B cell (primary cell): ENCODE results near the gene NTHL1. TPM values are rescaled to one million over a fixed set of nuclear protein-coding genes. Genes with fewer than 3 reads are reported as not detected.

ENCODE experiments used
- ATAC-seq: fragments of 200-7000 bp; cut with Tn5 transposase; one replicate; pipeline ENCODE4 v1.10.0; 2021; ENCODE audit warnings: low read depth, mild to moderate bottlenecking, moderate number of reproducible peaks, moderate library complexity
- CTCF ChIA-PET: fragments of 350-600 bp; sonication (Branson Sonifier 250); formaldehyde crosslinking; loops from one replicate; lab custom pipeline; 2021; ENCODE audit warnings: antibody characterized with exemption, inconsistent platforms; lab: Charles Lee
- POLR2A ChIA-PET: fragments of 350-600 bp; sonication (Branson Sonifier 250); formaldehyde crosslinking; loops from one replicate; lab custom pipeline; 2021; ENCODE audit warnings: antibody characterized with exemption; lab: Charles Lee
- DNase-seq: peaks from one replicate; pipeline ENCODE4 v3.0.0; 2013
- H2AFZ ChIP-seq: 2 replicates; pipeline ENCODE4 v1.6.1; 2012; ENCODE audit warnings: mild to moderate bottlenecking, low read depth, low read length; ENCODE audit not compliant: insufficient read depth, poor library complexity, severe bottlenecking
- H3K27ac ChIP-seq, 2 donors: 1 replicate in 1 of 2; 2 replicates in 1 of 2; pipeline ENCODE4 v1.5.1; 2012 to 2013; ENCODE audit warnings: low read length in 2 of 2, mild to moderate bottlenecking in 2 of 2, moderate library complexity in 1 of 2
- H3K27me3 ChIP-seq, 4 experiments: fragments of 200-600 bp in 1 of 4; sonication (generic) in 1 of 4; replicated peaks in 1 of 4; 1 replicate in 2 of 4; 2 replicates in 2 of 4; pipeline versions ENCODE4 v1.6.1 to v1.7.0; 2013 to 2016; ENCODE audit warnings: low read length in 3 of 4, mild to moderate bottlenecking in 2 of 4, mixed read lengths in 1 of 4, moderate library complexity in 1 of 4; ENCODE audit not compliant: insufficient read depth in 4 of 4, control insufficient read depth in 3 of 4; ENCODE audit errors: control extremely low read depth in 1 of 4
- H3K36me3 ChIP-seq, 2 experiments: replicated peaks in 1 of 2; 1 replicate in 1 of 2; 2 replicates in 1 of 2; pipeline versions ENCODE4 v1.6.1 to v1.7.1; 2013; ENCODE audit warnings: low read length in 1 of 2; ENCODE audit not compliant: insufficient read depth in 2 of 2, control insufficient read depth in 1 of 2; ENCODE audit errors: control extremely low read depth in 1 of 2, extremely low read depth in 1 of 2
- H3K4me1 ChIP-seq, 2 donors: fragments of 200-600 bp in 1 of 2; sonication (generic) in 1 of 2; 1 replicate in 1 of 2; 2 replicates in 1 of 2; pipeline versions ENCODE4 v1.5.1 to v1.6.1; 2013 to 2017; ENCODE audit warnings: low read length in 2 of 2; ENCODE audit not compliant: control insufficient read depth in 2 of 2, insufficient read depth in 2 of 2
- H3K4me2 ChIP-seq: replicated peaks from 2 replicates; pipeline ENCODE3; 2012; ENCODE audit warnings: mild to moderate bottlenecking, low read depth, low read length; ENCODE audit not compliant: poor library complexity, severe bottlenecking
- H3K4me3 ChIP-seq, 5 experiments: fragments of 200-600 bp in 1 of 5; sonication (generic) in 1 of 5; 1 replicate in 3 of 5; 2 replicates in 2 of 5; pipeline versions ENCODE4 v1.5.1 to v1.7.0; 2011 to 2016; ENCODE audit warnings: low read length in 4 of 5, mild to moderate bottlenecking in 4 of 5, low read depth in 2 of 5, control low read depth in 1 of 5, moderate library complexity in 1 of 5; ENCODE audit not compliant: insufficient read depth in 1 of 5; ENCODE audit errors: control extremely low read depth in 1 of 5, extremely low read depth in 1 of 5
- H3K79me2 ChIP-seq: fragments of 200-600 bp; sonication (generic); one replicate; pipeline ENCODE4 v1.6.0; 2016; ENCODE audit warnings: low read length; ENCODE audit not compliant: control insufficient read depth, insufficient read depth
- H3K9ac ChIP-seq: fragments of 200-600 bp; sonication (generic); 2 replicates; pipeline ENCODE4 v1.6.1; 2017; ENCODE audit warnings: mild to moderate bottlenecking, low read length, moderate library complexity
- H3K9me3 ChIP-seq, 3 donors: one replicate each; pipeline versions ENCODE4 v1.6.1 to v1.7.1; 2013; ENCODE audit warnings: low read length in 2 of 3; ENCODE audit not compliant: control insufficient read depth in 2 of 3, insufficient read depth in 1 of 3; ENCODE audit errors: control extremely low read depth in 1 of 3
- H4K20me1 ChIP-seq: 2 replicates; pipeline ENCODE4 v1.6.0; 2012; ENCODE audit warnings: mild to moderate bottlenecking, low read length; ENCODE audit not compliant: insufficient read depth, control insufficient read depth, poor library complexity, severe bottlenecking
- H3K27ac Mint-ChIP-seq: one replicate; pipeline ENCODE4 v1.8.0; 2021; ENCODE audit warnings: mixed read lengths
- H3K27me3 Mint-ChIP-seq: one replicate; pipeline ENCODE4 v1.8.0; 2021; ENCODE audit warnings: mixed read lengths
- H3K4me1 Mint-ChIP-seq: one replicate; pipeline ENCODE4 v1.8.0; 2021; ENCODE audit warnings: mixed read lengths
- H3K4me3 Mint-ChIP-seq: one replicate; pipeline ENCODE4 v1.8.0; 2021; ENCODE audit warnings: mixed read lengths
- H3K9me3 Mint-ChIP-seq: one replicate; pipeline ENCODE4 v1.8.0; 2022; ENCODE audit warnings: mixed read lengths; ENCODE audit not compliant: insufficient read depth
- CTCF ChIP-seq: fragments of 200-600 bp; IDR thresholded peaks from one replicate; pipeline ENCODE4 v1.8.0; 2022; ENCODE audit warnings: antibody characterized with exemption, mild to moderate bottlenecking
- EZH2 ChIP-seq: IDR thresholded peaks from 2 replicates; pipeline ENCODE4 v1.6.1; 2012; ENCODE audit warnings: borderline replicate concordance, low read depth, mild to moderate bottlenecking, moderate library complexity, low read length; ENCODE audit not compliant: insufficient read depth, poor library complexity, severe bottlenecking
- WGBS: methylation state at CpG from one replicate; pipeline ENCODE4 v1.1.5; 2013; ENCODE audit warnings: missing lambda C conversion rate; ENCODE audit not compliant: insufficient coverage; 5-methylcytosine and 5-hydroxymethylcytosine counted together
- intact Hi-C: fragments of 100-400 bp; cut with micrococcal nuclease; formaldehyde crosslinking; loops from one replicate; pipeline ENCODE4 v1.10.0; 2022
- polyA plus RNA-seq: library from polyadenylated mRNA; depleted of rRNA; stranded (reverse); fragments of >200 nt; gene quantifications from 2 replicates; pipeline ENCODE4 v1.2.3, GENCODE V29; 2012
- total RNA-seq, 2 donors: library from RNA; stranded (reverse); fragments of 120-200 nt in 1 of 2; gene quantifications; 1 replicate in 1 of 2; 2 replicates in 1 of 2; pipeline versions ENCODE4 v1.2.3 to v1.2.4, GENCODE V29; 2013 to 2022

Gene NTHL1
- total and polyA plus RNA-seq, 2 donors (not counting 1 experiment from before 2014, with no cell fraction given) = 17.5 to 27.6 TPM

- ChIA-PET POLR2A (no interaction called here), CTCF (no interaction called here)
- H3K9ac ChIP-seq = no peak overlapping the region
- no peak overlapping the region for H3K27ac ChIP-seq
- no peaks in the 10 kb centered on the region for H3K27me3 ChIP-seq
- intact Hi-C loops = no loop called here
- Mint-ChIP-seq H3K27me3 (no peaks in the 10 kb centered on the region), H3K27ac (no peak overlapping the region), H3K9me3 (no peaks in the 10 kb centered on the region), H3K4me1 (no peaks in the 10 kb centered on the region), H3K4me3 (no peak overlapping the region)
- no peaks in the 10 kb centered on the region for H3K79me2 ChIP-seq
- H3K4me3 ChIP-seq = no peak overlapping the region
- H3K9me3 ChIP-seq = no peaks in the 10 kb centered on the region
- TF ChIP-seq CTCF (no peak), EZH2 (no peak)
- DNase-seq = no peak
- no peaks in the 10 kb centered on the region for H4K20me1 ChIP-seq
- H3K4me1 ChIP-seq = no peaks in the 10 kb centered on the region
- no peak overlapping the region for H2AFZ ChIP-seq
- WGBS = 97% methylated on average over 13 of the region's 13 CpGs
- peaks cover 0 to 32% of the 10 kb centered on the region in 2 experiments for H3K36me3 ChIP-seq
- H3K4me2 ChIP-seq = no peak overlapping the region
- ATAC-seq = no peak
Observed at GRCh38 chr16:2092866-2093265, 45.2 kb upstream of the NTHL1 start.

- H3K27me3 Mint-ChIP-seq = no peaks in the 10 kb centered on the region
- WGBS = 93% methylated on average over 16 of the region's 16 CpGs
- intact Hi-C loops = no loop called here
- Histone ChIP-seq H3K27me3 (no peaks in the 10 kb centered on the region), H3K9me3 (no peaks in the 10 kb centered on the region), H3K36me3 (peaks cover 0 to 35% of the 10 kb centered on the region in 2 experiments), H3K4me3 (no peak overlapping the region), H2AFZ (no peak overlapping the region), H3K9ac (no peak overlapping the region), H4K20me1 (no peaks in the 10 kb centered on the region), H3K79me2 (no peaks in the 10 kb centered on the region), H3K27ac (no peak overlapping the region), H3K4me2 (no peak overlapping the region), H3K4me1 (peaks cover 0 to 4% of the 10 kb centered on the region in 2 donors)
- H3K4me3 Mint-ChIP-seq = no peak overlapping the region
- CTCF ChIA-PET = no interaction called here
- no peak for DNase-seq
- no peaks in the 10 kb centered on the region for H3K4me1 Mint-ChIP-seq
- no peak for ATAC-seq
- no peak overlapping the region for H3K27ac Mint-ChIP-seq
- POLR2A ChIA-PET = no interaction called here
- no peaks in the 10 kb centered on the region for H3K9me3 Mint-ChIP-seq
- no peak for TF ChIP-seq CTCF
- TF ChIP-seq EZH2 = no peak
Observed at GRCh38 chr16:2092256-2092620, 44.6 kb upstream of the NTHL1 start.
